Esophagus muscularis mucosa (tissue), 4 donors: ENCODE measurements around the gene PGM2L1. TPM values are rescaled to one million over a fixed set of nuclear protein-coding genes. Genes with fewer than 3 reads are reported as not detected.
"Not testable (repeated sequence)": the region's sequence is repeated elsewhere in the genome, so short reads cannot be mapped to it uniquely, and the experiment has no call there.

Experiments used
- DNase-seq: peaks from one replicate; pipeline ENCODE4 v3.0.0-alpha.2; 2017; ENCODE audit errors: extremely low spot score
- H3K27ac ChIP-seq, 4 donors: fragments of 200-600 bp; sonication (generic); replicated peaks in 1 of 4; 1 replicate in 3 of 4; 2 replicates in 1 of 4; pipeline ENCODE4 v1.5.1; 2016 to 2019; ENCODE audit warnings: mild to moderate bottlenecking in 1 of 4
- H3K27me3 ChIP-seq, 4 donors: fragments of 200-600 bp; sonication (generic); one replicate each; pipeline versions ENCODE4 v1.5.1 to v1.6.0; 2016 to 2019
- H3K36me3 ChIP-seq, 4 donors: fragments of 200-600 bp; sonication (generic); one replicate each; pipeline ENCODE4 v1.5.1; 2016 to 2019
- H3K4me1 ChIP-seq, 4 donors: fragments of 200-600 bp; sonication (generic); one replicate each; pipeline ENCODE4 v1.5.1; 2016 to 2019
- H3K4me3 ChIP-seq, 4 donors: fragments of 200-600 bp; sonication (generic); 1 replicate in 2 of 4; 2 replicates in 2 of 4; pipeline ENCODE4 v1.5.1; 2016 to 2019; ENCODE audit warnings: mild to moderate bottlenecking in 4 of 4, moderate library complexity in 1 of 4
- H3K9me3 ChIP-seq, 4 donors: fragments of 200-600 bp; sonication (generic); 1 replicate in 3 of 4; 2 replicates in 1 of 4; pipeline ENCODE4 v1.5.1; 2016 to 2019
- EP300 ChIP-seq: sonication (generic); formaldehyde crosslinking; IDR thresholded peaks from one replicate; pipeline ENCODE4 v1.6.1; 2017; ENCODE audit warnings: antibody characterized with exemption
- POLR2A ChIP-seq: fragments of 450-650 bp; IDR thresholded peaks from one replicate; pipeline ENCODE4 v1.6.1; 2017; ENCODE audit warnings: antibody characterized with exemption, moderate library complexity, mild to moderate bottlenecking, low read depth
- POLR2AphosphoS5 ChIP-seq, 2 donors: sonication (generic); formaldehyde crosslinking; IDR thresholded peaks; one replicate each; pipeline ENCODE4 v1.6.1; 2017; ENCODE audit warnings: antibody characterized with exemption in 2 of 2
- WGBS: methylation state at CpG from one replicate; pipeline ENCODE4 v1.1.5; 2018; 5-methylcytosine and 5-hydroxymethylcytosine counted together
- intact Hi-C: fragments of 100-400 bp; cut with DNase I; formaldehyde crosslinking; loops from one replicate; pipeline ENCODE4 v1.15.1; 2023
- total RNA-seq, 4 donors: library from RNA; depleted of rRNA; stranded (reverse); fragments of >200 nt; gene quantifications; one replicate each; pipeline versions ENCODE4 v1.1.0 to v1.2.1, GENCODE V29; 2016
- TF ChIP-seq, protein P1 (sequence below), 3 experiments: fragments of 200-600 bp in 2 of 3; fragments of 450-650 bp in 1 of 3; sonication (generic) in 2 of 3; IDR thresholded peaks; one replicate each; pipeline ENCODE4 v1.5.1; 2017 to 2019; ENCODE audit warnings: antibody characterized with exemption in 3 of 3, mild to moderate bottlenecking in 2 of 3, moderate library complexity in 1 of 3

Gene PGM2L1
- total RNA-seq, 4 donors from 2014 or later: 2.5 to 6.4 (median 5.8) TPM

DNA sequence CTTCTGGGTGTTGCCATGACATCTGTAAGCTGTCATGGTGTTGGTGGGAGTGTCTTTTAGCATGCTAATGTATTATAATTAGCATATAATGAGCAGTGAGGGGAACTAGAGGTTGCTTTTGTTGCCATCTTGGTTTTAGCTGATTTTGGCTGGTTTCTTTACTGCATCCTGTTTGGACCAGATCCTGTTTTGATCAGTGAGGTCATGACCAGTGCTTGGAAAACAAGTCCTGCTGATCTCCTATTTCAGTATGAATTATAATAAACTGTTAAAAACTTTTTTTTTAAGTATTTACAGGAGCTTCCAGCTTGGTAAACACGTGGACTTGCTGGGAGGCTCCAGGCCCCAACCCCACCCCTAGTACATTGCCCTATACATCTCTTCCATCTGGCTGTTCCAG, 56.3 kb downstream of the PGM2L1 start:
- Histone ChIP-seq H3K27ac (no peak overlapping the region), H3K4me1 (no peaks in the 10 kb centered on the region), H3K36me3 (peaks cover 0 to 12% (median 9%) of the 10 kb centered on the region in 4 donors), H3K4me3 (no peak overlapping the region), H3K27me3 (no peaks in the 10 kb centered on the region), H3K9me3 (no peaks in the 10 kb centered on the region)
- DNase-seq: no peak
- TF ChIP-seq POLR2AphosphoS5 (IDR thresholded peaks at IDR 0.05) (no peak), POLR2A (no peak), EP300 (no peak)
- TF ChIP-seq, protein P1, sequence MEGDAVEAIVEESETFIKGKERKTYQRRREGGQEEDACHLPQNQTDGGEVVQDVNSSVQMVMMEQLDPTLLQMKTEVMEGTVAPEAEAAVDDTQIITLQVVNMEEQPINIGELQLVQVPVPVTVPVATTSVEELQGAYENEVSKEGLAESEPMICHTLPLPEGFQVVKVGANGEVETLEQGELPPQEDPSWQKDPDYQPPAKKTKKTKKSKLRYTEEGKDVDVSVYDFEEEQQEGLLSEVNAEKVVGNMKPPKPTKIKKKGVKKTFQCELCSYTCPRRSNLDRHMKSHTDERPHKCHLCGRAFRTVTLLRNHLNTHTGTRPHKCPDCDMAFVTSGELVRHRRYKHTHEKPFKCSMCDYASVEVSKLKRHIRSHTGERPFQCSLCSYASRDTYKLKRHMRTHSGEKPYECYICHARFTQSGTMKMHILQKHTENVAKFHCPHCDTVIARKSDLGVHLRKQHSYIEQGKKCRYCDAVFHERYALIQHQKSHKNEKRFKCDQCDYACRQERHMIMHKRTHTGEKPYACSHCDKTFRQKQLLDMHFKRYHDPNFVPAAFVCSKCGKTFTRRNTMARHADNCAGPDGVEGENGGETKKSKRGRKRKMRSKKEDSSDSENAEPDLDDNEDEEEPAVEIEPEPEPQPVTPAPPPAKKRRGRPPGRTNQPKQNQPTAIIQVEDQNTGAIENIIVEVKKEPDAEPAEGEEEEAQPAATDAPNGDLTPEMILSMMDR (IDR thresholded peaks at IDR 0.05): no peak
- WGBS: 67% methylated on average over 1 of the region's 1 CpG
- intact Hi-C loops: no loop called here

DNA sequence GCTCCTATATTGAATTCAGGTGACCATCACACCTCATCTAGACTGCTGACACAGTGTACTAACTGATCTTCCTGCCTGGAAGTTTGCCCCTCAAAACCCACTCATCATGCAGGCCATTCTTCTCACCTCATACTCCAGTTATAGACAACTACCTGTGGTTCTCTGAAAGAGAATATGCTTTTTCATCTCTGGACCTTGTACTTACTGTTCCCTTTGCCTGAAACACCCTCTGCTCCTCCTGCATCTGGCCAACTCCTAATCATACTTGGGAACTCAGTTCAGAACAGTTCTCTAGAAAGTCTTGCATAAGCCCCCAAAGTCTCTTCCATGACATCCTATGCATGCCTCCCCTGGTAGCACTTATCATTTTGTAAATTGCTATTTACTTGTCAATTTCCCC, 58.6 kb downstream of the PGM2L1 start:
- Histone ChIP-seq H3K4me3 (no peak overlapping the region), H3K36me3 (peaks cover 0 to 12% (median 9%) of the 10 kb centered on the region in 4 donors), H3K4me1 (no peaks in the 10 kb centered on the region), H3K9me3 (no peaks in the 10 kb centered on the region), H3K27me3 (no peaks in the 10 kb centered on the region), H3K27ac (no peak overlapping the region)
- TF ChIP-seq EP300 (no peak), POLR2A (no peak), POLR2AphosphoS5 (IDR thresholded peaks at IDR 0.05) (no peak)
- TF ChIP-seq, protein P1 (IDR thresholded peaks at IDR 0.05): no peak
- intact Hi-C loops: no loop called here
- no peak for DNase-seq

DNA sequence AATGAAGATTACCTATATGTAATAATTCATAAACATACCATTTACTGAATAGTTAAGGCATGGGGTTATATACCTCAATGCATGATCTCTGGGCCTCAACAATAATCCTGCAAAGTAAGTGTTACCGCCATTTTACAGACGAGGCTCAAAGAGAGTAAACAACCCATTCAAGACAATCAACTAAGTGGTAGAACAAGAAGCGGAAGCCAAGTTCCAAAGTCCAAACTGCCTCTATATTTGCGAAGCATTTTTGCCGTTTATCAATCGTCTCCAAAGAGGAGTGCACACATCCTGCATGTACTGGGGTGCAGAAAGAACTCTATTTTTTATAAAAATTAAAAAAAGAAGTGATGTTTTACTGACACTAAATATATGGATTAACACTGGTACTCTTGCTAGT, 59.3 kb downstream of the PGM2L1 start:
- no peaks in the 10 kb centered on the region for H3K27me3 ChIP-seq
- DNase-seq: no peak
- H3K36me3 ChIP-seq: peaks cover 0 to 12% (median 9%) of the 10 kb centered on the region in 4 donors
- TF ChIP-seq EP300: no peak
- TF ChIP-seq, protein P1 (IDR thresholded peaks at IDR 0.05): no peak
- no peak for TF ChIP-seq POLR2AphosphoS5 (IDR thresholded peaks at IDR 0.05)
- TF ChIP-seq POLR2A: no peak
- no peaks in the 10 kb centered on the region for H3K9me3 ChIP-seq
- intact Hi-C loops: no loop called here
- H3K4me1 ChIP-seq: no peaks in the 10 kb centered on the region
- no peak overlapping the region for H3K4me3 ChIP-seq
- H3K27ac ChIP-seq: no peak overlapping the region
- WGBS: 66% methylated on average over 6 of the region's 6 CpGs

DNA sequence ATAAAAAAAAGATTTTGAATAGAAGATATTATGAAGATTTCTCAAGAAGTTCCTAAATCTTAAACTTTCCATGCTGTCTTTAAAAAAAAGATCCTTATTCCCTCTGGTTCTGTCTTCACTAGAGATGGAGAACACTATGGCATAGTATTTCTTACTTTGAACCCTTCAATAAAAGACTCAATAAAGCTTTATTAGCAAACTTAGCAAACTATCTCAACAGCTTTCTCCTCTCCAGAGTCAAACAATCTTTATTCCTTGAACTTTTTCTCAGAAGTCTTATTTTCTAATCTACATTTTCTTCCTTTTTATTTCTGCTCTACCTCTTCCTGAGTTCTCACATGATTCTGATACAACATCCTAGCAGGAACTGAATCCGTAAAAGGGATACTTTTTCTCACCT, 65.0 kb downstream of the PGM2L1 start:
- peaks cover 0 to 3% (median 0%) of the 10 kb centered on the region in 4 donors for H3K4me1 ChIP-seq
- H3K9me3 ChIP-seq: no peaks in the 10 kb centered on the region
- DNase-seq: no peak
- peaks cover 0 to 6% (median 5%) of the 10 kb centered on the region in 4 donors for H3K36me3 ChIP-seq
- no peaks in the 10 kb centered on the region for H3K27me3 ChIP-seq
- no peak overlapping the region for H3K27ac ChIP-seq
- intact Hi-C loops: no loop called here
- 92% methylated on average over 1 of the region's 1 CpG for WGBS
- no peak overlapping the region for H3K4me3 ChIP-seq
- no peak for TF ChIP-seq POLR2AphosphoS5 (IDR thresholded peaks at IDR 0.05)
- TF ChIP-seq, protein P1 (IDR thresholded peaks at IDR 0.05): no peak
- TF ChIP-seq POLR2A: no peak
- TF ChIP-seq EP300: no peak

DNA sequence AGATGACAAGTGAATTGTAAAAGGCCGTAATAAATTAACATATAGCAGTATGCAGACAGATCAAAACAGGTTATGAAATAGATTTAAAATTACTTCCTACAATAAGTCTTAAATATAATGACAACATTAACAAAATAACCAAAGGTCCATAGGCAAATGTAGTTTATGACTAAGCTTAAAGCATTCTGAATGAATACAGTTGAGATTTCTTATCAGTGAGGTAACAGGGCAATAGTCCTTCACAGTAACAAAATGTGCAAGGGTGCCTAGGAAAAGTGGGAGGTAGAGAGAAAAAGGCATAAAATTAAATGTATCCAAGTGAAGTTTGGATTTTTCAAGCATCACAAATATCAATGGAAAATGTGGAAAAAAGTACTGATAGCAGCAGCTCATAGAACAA, 65.9 kb downstream of the PGM2L1 start:
- Histone ChIP-seq H3K27ac (no peak overlapping the region), H3K27me3 (no peaks in the 10 kb centered on the region), H3K4me3 (no peak overlapping the region), H3K9me3 (no peaks in the 10 kb centered on the region), H3K4me1 (peaks cover 0 to 3% (median under 1%) of the 10 kb centered on the region in 4 donors), H3K36me3 (no peaks in the 10 kb centered on the region)
- no peak for DNase-seq
- TF ChIP-seq EP300 (no peak), POLR2AphosphoS5 (IDR thresholded peaks at IDR 0.05) (no peak)
- TF ChIP-seq, protein P1 (IDR thresholded peaks at IDR 0.05): no peak
- WGBS: 100% methylated on average over 1 of the region's 1 CpG
- intact Hi-C loops: no loop called here

DNA sequence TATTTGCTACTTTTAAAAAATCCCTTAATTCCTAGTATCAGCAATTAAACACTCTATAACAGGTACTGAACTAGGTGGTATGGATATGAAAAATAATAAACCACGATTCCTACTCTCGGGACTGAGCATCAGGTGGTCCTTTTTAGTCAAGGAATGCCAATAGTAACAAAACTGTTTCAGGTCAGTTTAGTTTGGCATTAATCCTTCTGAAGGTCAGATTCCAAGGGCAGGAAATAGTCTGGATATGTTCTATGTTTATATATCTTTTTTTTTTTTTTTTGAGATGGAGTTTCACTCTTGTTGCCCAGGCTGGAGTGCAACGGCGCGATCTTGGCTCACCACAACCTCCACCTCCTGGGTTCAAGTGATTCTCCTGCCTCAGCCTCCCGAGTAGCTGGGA, 67.2 kb downstream of the PGM2L1 start:
- H3K27ac ChIP-seq, H3K9me3 ChIP-seq, H3K4me3 ChIP-seq, H3K27me3 ChIP-seq, DNase-seq, intact Hi-C loops, H3K36me3 ChIP-seq: not testable (repeated sequence)
- WGBS: 68% methylated on average over 6 of the region's 6 CpGs
- H3K4me1 ChIP-seq: peaks cover 9 to 15% (median 12%) of the 10 kb centered on the region in 4 donors
